ENCODE measurements around the gene POU6F2.
A peak's percentile ranks its signal among the peaks of the same experiment; 100 is the strongest.

Gene POU6F2, protein sequence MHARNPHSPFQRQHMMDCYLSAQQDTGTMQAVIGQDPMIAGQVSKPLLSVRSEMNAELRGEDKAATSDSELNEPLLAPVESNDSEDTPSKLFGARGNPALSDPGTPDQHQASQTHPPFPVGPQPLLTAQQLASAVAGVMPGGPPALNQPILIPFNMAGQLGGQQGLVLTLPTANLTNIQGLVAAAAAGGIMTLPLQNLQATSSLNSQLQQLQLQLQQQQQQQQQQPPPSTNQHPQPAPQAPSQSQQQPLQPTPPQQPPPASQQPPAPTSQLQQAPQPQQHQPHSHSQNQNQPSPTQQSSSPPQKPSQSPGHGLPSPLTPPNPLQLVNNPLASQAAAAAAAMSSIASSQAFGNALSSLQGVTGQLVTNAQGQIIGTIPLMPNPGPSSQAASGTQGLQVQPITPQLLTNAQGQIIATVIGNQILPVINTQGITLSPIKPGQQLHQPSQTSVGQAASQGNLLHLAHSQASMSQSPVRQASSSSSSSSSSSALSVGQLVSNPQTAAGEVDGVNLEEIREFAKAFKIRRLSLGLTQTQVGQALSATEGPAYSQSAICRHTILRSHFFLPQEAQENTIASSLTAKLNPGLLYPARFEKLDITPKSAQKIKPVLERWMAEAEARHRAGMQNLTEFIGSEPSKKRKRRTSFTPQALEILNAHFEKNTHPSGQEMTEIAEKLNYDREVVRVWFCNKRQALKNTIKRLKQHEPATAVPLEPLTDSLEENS

DNA sequence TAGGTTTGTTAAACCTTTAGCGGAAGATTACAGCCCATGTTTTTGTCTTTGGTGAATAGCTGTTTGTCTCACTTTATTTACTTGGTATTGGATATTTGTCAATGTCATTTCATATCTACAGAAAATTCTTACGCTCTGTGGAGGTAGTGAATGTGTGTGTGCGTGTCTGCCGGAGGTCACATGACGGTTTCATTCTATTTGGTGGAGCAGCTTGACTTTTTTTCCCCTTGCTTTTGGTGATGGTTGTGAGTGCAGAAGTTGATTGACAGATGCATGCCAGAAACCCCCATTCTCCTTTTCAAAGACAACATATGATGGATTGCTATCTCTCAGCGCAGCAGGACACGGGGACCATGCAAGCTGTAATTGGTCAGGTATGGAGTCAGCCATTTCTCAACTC lies at the start of gene POU6F2:
TSS of gene POU6F2 (plus strand) at position 225 of the 400 bp plus-strand sequence. CDS start at position 270, 45 bp downstream.
- Histone ChIP-seq H3K4me3 (no peak within 1 kb of the TSS), H3K4me2 (no peak within 1 kb of the TSS)
- no peak for TF ChIP-seq Cebpa-rat (IDR thresholded peaks at IDR 0.05)

DNA sequence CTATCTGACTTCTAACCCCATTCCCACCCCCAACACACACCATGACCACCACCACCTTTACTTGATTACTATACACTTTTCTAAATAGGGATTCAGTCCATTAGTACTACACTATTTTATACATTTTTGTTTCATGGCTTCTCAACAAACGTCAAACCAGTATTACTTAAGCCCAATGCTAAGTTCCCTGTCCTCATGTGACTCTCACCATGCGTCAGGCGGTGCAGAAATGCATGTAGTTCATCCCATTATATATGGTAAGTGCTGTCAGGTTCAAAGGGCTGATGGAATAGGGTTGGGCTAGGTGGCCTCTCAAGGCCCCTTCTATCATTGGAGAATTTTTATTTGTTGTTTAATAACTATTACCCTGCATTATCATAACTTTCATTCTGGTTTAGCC lies 49.2 kb upstream of the POU6F2 start:
- no peaks in the 10 kb centered on the region for H4K20me1 ChIP-seq
- no peak for TF ChIP-seq Cebpa-rat (IDR thresholded peaks at IDR 0.05)
- no peaks in the 10 kb centered on the region for H3K27me3 ChIP-seq
- H3K4me1 ChIP-seq, result no peaks in the 10 kb centered on the region
- H3K4me2 ChIP-seq, result no peak overlapping the region
- no peak overlapping the region for H3K4me3 ChIP-seq
- no peak overlapping the region for H3K27ac ChIP-seq
- no peaks in the 10 kb centered on the region for H3K9me3 ChIP-seq
- H3K9ac ChIP-seq, result no peak overlapping the region
- H3K36me3 ChIP-seq, result no peaks in the 10 kb centered on the region

More for the DNA sequence above, at the start of gene POU6F2:
- H3K27ac ChIP-seq, result no peak within 1 kb of the TSS
- no peaks in the 10 kb centered on the region for H3K36me3 ChIP-seq
- H3K4me1 ChIP-seq, result no peaks in the 10 kb centered on the region
- H3K9me3 ChIP-seq, result peaks cover 4% of the 10 kb centered on the region
- H3K27me3 ChIP-seq, result no peaks in the 10 kb centered on the region
- H3K9ac ChIP-seq, result no peak within 1 kb of the TSS
- no peaks in the 10 kb centered on the region for H4K20me1 ChIP-seq

DNA sequence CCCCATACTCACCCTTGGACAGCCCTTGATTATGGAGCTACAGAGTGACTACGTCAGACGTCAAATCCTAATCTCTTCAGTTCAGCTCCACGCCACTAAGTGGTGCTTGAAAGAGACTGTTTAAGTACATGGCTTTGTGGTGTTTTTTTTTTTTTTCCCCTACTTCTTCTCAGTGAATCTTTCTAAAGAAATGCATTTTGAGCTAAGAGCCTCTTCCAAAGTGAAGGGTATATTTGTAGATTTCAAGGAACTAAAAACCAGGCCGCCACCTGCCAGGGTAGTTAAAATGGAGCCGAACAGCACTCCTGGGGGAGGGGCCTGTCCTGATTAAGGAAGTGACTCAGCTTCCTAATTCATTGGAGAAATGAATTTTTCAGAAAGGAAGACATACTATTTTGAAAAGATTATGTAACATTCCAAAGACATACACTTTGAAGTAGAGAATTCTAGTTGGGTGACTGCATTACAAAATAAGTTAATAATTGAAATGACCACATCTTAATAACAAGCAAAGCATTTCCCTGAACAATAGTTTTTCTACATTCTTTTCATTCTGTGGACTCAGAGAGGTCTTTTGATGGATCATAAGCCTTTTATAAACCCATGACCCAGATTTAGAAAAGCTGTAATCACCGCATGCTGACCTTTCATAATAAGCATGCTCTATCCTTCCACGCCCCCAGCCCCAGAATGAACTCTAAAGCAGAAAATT lies 48.1 kb upstream of the POU6F2 start:
- H3K4me2 ChIP-seq, result no peak overlapping the region

DNA sequence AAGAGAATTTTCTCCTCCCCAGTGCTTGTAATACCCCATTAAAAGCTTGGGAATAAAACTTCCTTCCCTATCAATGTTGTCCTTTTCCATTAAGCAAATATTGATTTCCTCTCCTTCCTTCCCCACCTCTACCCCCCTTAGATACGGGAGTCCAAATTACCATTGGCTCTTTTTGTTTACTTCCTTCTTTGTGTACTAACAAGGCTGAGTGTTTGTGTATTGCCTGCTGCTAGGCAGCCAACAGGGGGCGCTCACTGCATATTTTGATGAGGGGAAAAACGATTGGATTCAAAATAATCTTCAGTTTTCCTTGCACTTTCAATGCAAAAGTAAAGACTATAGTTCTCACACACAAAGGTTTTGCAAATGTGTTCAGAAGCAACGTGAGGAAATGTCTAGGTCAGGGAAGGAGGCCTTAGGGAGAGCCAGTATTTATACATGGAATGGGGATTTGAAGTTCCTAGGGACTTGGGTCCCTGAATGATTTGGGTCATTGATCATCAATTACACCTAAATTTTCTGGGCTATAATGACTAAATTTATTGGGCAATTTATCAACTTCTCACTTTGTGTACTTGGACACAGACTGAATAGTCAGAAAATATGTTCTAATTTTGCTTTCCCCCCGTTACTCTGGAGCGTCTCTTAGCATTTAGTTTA lies 45.1 kb upstream of the POU6F2 start:
- peaks cover 14% of the 10 kb centered on the region for H3K4me1 ChIP-seq
- no peaks in the 10 kb centered on the region for H3K27me3 ChIP-seq
- no peak overlapping the region for H3K27ac ChIP-seq
- no peaks in the 10 kb centered on the region for H3K9me3 ChIP-seq
- H3K4me2 ChIP-seq, result no peak overlapping the region
- H4K20me1 ChIP-seq, result no peaks in the 10 kb centered on the region
- H3K9ac ChIP-seq, result no peak overlapping the region
- TF ChIP-seq Cebpa-rat (IDR thresholded peaks at IDR 0.05), result no peak
- no peak overlapping the region for H3K4me3 ChIP-seq
- H3K36me3 ChIP-seq, result no peaks in the 10 kb centered on the region

More for the DNA sequence above, 48.1 kb upstream of the POU6F2 start:
- Histone ChIP-seq H3K9ac (no peak overlapping the region), H3K4me1 (peaks cover 7% of the 10 kb centered on the region; the same call in 1 of the 2 replicates), H3K36me3 (no peaks in the 10 kb centered on the region), H4K20me1 (no peaks in the 10 kb centered on the region), H3K27ac (no peak overlapping the region), H3K27me3 (no peaks in the 10 kb centered on the region), H3K9me3 (no peaks in the 10 kb centered on the region), H3K4me3 (no peak overlapping the region)
- TF ChIP-seq Cebpa-rat (IDR thresholded peaks at IDR 0.05), result no peak

DNA sequence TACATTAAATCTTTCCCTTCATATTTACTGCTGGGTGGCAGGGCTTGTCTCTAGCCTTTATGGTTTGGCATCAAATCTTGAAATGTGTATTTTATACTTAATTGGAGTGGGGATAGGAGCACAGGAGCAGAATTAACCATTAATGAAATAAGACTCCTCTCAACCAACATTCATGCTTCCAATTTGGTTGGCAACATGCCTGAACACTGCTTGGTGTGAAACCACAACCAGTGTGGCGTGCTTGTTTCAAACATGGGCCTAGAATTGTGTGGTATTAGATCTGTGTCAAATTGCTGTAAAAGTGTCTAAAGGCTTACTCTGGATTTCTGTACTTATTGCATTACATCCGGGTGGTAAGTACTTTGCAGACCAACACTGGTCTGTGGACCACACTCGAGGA lies 43.7 kb upstream of the POU6F2 start:
- Histone ChIP-seq H3K27ac (no peak overlapping the region), H3K36me3 (no peaks in the 10 kb centered on the region), H3K4me1 (peaks cover 28% of the 10 kb centered on the region), H3K4me3 (no peak overlapping the region), H3K9me3 (no peaks in the 10 kb centered on the region), H3K4me2 (0 out of 2 replicates have a peak overlapping the region, but pooled peaks have one; percentile 0), H3K9ac (no peak overlapping the region), H3K27me3 (no peaks in the 10 kb centered on the region), H4K20me1 (no peaks in the 10 kb centered on the region)
- TF ChIP-seq Cebpa-rat (IDR thresholded peaks at IDR 0.05), result no peak

DNA sequence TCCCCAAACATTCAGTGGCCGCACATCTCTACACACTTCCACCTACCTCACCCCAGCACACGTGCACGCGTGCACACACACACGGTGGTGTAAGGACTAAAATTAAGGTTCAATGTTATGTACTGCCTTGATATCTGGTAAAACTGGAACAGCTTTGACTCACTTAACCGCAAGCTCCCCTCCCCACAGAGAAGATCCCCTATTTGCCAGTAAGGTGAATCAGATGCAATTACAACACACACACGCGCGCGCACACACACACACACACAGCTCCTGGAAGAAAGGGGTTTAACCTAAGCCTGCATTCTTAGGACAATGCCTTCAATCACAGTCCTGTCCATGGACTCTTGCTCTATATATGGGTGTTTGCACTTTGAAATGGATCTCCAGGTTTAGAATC lies 43.2 kb upstream of the POU6F2 start:
- Histone ChIP-seq H3K4me3 (no peak overlapping the region), H3K9ac (no peak overlapping the region), H3K36me3 (no peaks in the 10 kb centered on the region), H4K20me1 (no peaks in the 10 kb centered on the region), H3K4me1 (peaks cover 33% of the 10 kb centered on the region), H3K27ac (no peak overlapping the region), H3K27me3 (no peaks in the 10 kb centered on the region), H3K4me2 (0 out of 2 replicates have a peak overlapping the region, but pooled peaks have one; percentile 0), H3K9me3 (no peaks in the 10 kb centered on the region)
- TF ChIP-seq Cebpa-rat (IDR thresholded peaks at IDR 0.05), result no peak

DNA sequence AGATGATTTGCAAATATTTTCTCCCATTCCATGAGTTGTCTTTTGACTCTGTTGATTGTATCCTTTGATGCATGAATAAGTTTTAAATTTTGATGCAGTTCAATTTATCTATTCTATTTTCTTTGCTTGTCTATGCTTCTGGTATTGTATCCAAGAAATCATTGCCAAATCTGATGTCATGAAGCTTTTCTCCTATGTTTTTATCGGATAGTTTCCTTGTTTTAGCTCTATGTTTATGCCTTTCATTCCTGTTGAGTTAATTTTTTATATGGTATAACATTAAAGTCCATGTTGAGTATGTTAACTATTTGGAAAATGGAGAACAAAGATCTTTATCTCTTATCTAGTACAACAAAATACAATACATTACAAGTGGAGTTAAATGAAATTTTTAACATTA lies 41.1 kb upstream of the POU6F2 start:
- H3K4me1 ChIP-seq, result peaks cover 37% of the 10 kb centered on the region
- H3K27ac ChIP-seq, result no peak overlapping the region
- no peaks in the 10 kb centered on the region for H3K27me3 ChIP-seq
- no peak overlapping the region for H3K9ac ChIP-seq
- no peaks in the 10 kb centered on the region for H3K36me3 ChIP-seq
- no peak overlapping the region for H3K4me3 ChIP-seq
- no peak overlapping the region for H3K4me2 ChIP-seq
- no peaks in the 10 kb centered on the region for H4K20me1 ChIP-seq
- TF ChIP-seq Cebpa-rat (IDR thresholded peaks at IDR 0.05), result no peak
- no peaks in the 10 kb centered on the region for H3K9me3 ChIP-seq

DNA sequence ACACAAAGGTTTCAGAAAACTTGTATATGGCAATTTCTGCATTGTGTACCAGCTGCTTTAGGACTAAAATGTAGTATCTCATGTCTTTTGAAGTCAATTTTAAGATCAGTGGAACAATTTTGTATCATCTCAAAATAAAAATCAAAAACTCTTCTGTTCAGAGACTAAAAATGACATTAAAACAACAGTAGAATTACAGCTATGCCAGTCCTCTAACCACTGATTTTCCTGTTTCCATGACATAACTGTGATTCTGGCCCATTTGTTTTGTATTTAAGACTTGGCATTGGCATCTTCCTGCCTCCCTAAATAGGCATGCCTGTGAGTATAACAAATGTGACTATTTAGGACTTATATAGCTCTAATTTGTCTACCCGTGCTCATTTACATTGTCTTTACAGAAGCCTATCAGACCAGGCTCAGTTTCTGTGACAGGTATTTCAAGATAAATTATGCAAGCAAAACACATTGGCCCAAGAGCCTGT lies 39.7 kb upstream of the POU6F2 start:
- Histone ChIP-seq H3K27ac (peak overlapping the region; percentile 54; the same call in 1 of the 2 replicates), H3K27me3 (no peaks in the 10 kb centered on the region), H3K4me3 (no peak overlapping the region), H3K4me2 (peak overlapping the region; percentile 65), H3K36me3 (no peaks in the 10 kb centered on the region), H3K9me3 (no peaks in the 10 kb centered on the region), H4K20me1 (no peaks in the 10 kb centered on the region), H3K9ac (no peak overlapping the region), H3K4me1 (peaks cover 51% of the 10 kb centered on the region)
- no peak for TF ChIP-seq Cebpa-rat (IDR thresholded peaks at IDR 0.05)

DNA sequence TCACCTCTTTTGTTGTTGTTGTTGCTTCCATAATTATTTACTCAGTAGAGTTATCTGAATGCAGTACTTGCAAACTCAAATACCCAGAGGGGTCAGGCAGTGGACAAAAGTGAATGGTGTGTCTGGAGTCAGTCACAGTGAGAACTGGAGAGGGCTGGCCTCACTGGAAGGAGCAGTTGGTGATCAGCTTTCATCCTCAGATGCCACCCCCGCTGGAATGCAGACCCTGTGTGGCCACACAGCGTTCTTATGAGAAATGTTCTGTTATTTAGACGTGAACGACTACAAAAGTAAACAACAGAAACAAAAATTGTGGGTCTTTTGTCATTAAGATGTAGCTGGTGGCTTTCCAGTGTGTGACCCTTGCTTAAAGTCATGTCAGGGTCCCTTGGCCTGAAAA lies 39.1 kb upstream of the POU6F2 start:
- no peak for TF ChIP-seq Cebpa-rat (IDR thresholded peaks at IDR 0.05)
- H3K27me3 ChIP-seq, result no peaks in the 10 kb centered on the region
- H4K20me1 ChIP-seq, result no peaks in the 10 kb centered on the region

More for the DNA sequence above, 39.1 kb upstream of the POU6F2 start:
- H3K4me2 ChIP-seq, result peak overlapping the region; percentile 65
- no peak overlapping the region for H3K9ac ChIP-seq
- H3K4me1 ChIP-seq, result peaks cover 53% of the 10 kb centered on the region
- peak overlapping the region; percentile 54; the same call in 1 of the 2 replicates for H3K27ac ChIP-seq
- no peaks in the 10 kb centered on the region for H3K9me3 ChIP-seq
- no peaks in the 10 kb centered on the region for H3K36me3 ChIP-seq
- no peak overlapping the region for H3K4me3 ChIP-seq
